Measurements from ENCODE around the gene BPIFB2.

DNA sequence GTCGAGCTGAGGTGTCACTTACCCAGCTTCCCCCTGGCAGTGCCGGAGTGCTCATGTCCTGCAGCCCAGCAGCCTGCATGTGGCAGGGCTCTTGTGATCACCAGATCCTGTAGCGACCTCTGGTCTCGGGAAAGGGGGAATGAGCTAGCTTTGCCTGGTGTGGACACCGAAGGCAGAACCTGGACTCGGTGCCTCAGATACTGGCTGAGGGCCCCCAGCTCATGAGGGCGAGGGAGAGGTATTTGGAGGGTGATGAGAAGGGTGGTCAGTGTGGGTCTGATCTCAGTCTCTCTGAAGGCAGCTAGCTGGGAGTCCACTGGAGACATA lies 29.5 kb upstream of the BPIFB2 start:
- TF ChIP-seq, protein P1, sequence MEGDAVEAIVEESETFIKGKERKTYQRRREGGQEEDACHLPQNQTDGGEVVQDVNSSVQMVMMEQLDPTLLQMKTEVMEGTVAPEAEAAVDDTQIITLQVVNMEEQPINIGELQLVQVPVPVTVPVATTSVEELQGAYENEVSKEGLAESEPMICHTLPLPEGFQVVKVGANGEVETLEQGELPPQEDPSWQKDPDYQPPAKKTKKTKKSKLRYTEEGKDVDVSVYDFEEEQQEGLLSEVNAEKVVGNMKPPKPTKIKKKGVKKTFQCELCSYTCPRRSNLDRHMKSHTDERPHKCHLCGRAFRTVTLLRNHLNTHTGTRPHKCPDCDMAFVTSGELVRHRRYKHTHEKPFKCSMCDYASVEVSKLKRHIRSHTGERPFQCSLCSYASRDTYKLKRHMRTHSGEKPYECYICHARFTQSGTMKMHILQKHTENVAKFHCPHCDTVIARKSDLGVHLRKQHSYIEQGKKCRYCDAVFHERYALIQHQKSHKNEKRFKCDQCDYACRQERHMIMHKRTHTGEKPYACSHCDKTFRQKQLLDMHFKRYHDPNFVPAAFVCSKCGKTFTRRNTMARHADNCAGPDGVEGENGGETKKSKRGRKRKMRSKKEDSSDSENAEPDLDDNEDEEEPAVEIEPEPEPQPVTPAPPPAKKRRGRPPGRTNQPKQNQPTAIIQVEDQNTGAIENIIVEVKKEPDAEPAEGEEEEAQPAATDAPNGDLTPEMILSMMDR (IDR thresholded peaks at IDR 0.05): no peak
- TF ChIP-seq POLR2A (IDR thresholded peaks at IDR 0.05): no peak
